Measurements from ENCODE around the gene CALML5. TPM values are rescaled to one million over a fixed set of nuclear protein-coding genes. Genes with fewer than 3 reads are reported as not detected.
A peak's percentile ranks its signal among the peaks of the same experiment; 100 is the strongest.

CALML5 gene
- total RNA-seq, 1 donor from 2014 or later = 16.6 TPM

DNA sequence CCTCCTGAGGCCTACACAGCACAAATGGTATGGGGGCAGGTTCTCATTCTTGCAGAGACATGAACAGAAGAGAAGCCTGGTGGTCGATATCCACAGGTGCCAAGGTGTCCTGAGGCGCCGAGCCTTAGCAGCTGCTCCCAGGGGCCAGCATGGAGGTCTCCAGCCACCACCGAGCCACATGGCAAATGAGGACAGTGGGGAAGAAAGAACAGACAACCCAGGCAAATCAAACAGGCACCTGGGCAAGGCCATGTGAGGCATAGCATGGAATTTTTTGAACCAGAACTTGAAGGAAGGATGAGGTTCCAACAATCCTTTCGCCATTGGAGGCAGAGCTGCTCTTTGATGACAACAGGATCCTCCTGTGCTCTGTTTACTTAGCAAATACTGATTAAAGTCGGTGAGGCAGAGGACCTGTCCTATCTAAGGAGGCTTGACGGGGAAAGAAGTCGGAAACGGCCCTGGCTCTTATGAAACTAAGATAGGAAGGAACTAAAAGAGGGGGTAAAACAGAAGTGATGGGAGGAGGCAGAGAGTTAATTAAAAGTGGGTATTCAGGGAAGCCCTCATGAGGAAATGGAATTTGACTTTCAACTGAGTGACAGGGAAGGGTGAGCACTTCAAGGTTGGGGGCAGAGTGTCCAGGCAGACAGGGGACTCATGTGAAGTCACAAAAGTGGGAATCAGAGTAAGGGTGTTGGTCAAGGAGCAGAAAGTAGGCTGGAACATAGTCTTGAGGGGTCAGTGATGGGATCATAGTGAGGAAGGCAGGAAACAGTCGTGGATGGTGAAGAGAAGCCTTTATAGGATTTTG lies 16.8 kb upstream of the CALML5 start:
- ATAC-seq = no peak

DNA sequence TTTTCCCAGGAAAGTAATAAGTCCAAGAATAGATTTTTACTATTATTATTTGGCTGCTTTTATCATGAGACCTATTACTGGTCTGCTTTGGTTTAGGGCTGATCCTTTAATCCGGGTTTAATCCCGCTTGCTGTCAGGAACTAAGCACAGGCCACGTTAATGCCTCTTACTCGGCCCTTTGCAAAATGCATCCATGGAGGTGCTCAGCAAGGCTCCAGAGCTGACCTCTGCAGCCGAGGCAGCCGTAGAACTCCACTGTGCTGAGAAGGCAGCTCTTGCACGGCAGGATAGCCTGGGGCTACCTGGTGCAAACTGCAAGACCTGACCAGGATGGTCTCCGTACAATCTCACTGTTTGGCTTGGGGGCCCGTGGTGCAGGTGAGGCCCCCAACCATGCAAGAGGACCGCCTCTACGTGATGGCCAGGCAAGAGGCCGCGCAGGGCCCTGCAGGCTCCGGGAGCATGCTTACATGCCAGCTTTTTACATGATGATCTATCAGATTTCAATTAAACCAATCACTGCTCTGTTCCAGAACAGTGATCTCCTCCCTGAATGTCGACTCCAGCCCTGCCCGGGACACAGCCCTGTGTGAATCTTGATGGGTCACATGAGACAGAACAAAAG lies 15.0 kb upstream of the CALML5 start:
- ATAC-seq = peak; percentile 6

DNA sequence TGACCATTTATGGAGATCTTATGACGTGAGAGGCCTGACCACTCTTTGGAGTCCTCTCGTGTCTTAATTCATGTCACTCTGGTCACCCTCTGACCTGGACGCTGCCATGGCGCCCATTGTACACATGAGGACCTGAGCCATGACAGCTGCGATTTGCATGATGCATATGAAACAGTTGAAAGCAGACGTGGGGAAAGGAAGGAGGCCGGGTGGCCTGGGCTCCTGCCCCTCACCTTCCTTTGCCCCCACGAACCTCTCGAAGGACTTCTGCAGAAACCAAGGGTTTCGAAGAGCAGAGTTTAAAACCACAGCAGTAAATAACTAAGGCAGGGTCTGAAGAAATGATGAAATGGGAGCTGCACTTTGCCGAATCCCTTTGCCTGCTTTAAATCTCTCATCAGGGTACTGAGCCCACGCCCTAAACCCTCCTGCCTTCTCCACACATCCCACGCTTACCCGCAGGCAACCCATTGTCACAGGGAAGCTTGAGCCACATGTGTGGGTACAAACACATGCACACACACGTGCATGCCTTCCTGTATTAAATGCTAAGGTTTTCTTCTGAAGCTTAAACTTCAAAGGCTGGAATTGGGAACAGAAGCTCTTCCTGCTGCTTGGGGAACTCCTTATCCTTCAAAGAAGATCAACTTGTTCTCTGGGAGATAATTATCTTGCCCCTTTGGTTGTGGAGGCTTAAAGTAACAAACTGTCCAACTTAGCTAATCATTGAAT lies 13.7 kb upstream of the CALML5 start:
- no peak for ATAC-seq

GRCh38 chr10:5512331-5512730 lies 13.0 kb upstream of the CALML5 start:
- ATAC-seq = no peak

GRCh38 chr10:5511885-5512280 lies 12.5 kb upstream of the CALML5 start:
- no peak for ATAC-seq

DNA sequence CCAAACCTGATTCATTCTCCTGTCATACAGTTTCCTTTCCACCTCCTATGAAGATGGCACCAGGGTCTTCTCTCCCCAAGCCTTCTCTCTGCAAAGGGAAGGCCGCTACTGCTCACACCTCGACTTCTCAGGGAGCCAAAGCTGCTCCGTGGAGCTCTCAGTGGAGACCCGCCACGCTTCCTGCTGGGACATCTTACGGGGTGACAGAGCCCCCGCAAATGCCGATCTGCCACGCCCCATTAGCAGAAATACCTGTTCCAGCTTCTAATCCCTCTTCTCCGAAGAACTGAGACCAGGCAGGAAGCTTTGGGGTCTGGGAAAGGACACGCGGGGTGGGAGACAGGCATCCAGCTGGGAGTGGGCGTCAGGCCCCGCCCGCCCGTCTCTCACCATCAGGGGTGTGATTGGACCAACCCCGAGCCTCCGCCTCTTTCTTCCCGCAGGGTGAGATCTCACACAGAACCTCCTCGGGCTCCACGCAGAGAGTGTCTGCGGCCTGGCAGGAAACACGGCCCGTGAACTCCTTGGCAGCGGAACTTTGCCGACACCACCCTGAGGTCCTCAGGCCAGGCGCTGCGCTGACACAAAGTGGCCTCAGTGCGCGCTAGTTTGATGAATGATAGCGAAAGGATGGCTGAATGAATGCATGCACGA lies 12.0 kb upstream of the CALML5 start:
- ATAC-seq = no peak

DNA sequence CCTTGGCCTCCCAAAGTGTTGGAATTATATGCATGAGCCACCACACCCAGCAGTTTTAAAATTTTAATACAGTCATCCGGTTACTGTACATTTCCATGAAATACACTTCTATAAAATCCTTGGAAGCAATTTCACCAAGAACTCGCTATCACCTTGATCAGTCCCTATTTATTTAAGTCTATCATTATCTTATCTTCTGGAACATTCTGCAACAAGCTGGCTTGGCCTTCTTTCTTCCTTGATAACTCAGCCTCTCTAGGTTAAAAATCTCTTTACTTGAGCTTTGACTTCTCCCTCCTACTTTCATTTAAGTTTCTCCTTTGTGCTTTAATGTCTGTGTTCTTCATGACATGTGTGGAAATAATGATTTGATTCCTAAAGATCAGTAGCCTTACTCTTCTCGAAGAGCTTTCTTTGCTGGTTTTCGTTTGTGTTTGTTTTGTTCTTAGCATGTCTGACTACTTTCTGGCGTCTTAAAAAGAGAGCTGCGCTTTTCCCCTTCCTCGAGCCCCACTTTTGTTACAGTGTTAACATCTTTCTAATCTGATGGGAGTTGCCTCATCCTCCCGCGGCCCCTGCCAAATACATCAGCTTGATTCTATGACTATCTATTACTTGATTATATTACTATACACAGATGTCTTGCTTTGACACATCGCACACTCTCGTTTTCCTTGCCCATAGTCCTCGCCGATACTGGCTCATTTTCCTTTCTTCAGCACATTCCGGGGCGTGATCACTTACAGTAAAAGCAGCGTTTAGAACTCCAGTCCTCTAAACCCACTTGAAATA lies 11.1 kb upstream of the CALML5 start:
- ATAC-seq = no peak

GRCh38 chr10:5509691-5510090 lies 10.3 kb upstream of the CALML5 start:
- no peak for ATAC-seq

GRCh38 chr10:5509236-5509635 lies 9.9 kb upstream of the CALML5 start:
- peak; percentile 53 for ATAC-seq

DNA sequence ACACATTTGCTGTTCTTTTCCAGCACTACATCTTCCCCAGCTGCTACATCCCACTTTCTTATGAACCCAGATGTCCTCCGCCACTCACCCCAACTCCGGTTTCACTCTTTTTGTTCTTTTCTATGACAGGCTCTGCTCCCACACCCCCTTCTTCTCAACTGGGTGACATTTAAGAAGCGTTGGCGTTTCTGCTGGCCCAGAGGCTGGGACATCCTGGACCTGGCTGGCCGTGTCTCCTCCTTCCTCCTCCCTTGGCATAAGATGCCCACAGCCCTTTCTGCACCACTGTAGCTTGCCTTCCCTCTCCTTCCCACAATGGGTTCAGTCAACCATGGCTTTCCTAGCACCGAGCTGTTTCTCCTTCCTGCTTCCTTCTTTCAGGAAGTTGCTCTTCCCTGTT lies 9.4 kb upstream of the CALML5 start:
- no peak for ATAC-seq

GRCh38 chr10:5508161-5508604 lies 8.8 kb upstream of the CALML5 start:
- ATAC-seq = no peak

DNA sequence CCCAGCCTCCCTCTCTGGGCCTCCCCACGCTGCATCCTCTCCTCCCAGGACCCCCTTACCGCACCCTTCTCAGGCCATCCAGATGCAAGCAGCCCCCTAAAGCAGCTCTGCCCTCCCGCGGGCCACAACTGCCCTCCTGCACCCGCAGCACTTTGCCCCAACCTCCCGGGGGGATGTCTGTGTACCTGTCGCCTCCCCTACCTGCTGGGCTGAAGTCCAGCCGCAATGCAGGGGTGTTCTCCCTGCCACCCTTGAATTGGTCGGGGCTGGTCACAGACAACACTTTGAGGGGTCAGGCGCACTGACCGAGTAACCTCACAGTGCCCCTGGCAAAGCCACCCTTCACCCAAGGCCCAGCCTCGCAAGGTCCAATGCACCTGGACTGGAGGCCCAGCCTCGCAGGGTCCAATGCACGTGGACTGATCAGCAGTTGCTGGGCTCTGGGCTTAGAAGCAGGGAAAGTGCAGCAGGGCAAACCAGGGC lies 8.3 kb upstream of the CALML5 start:
- ATAC-seq = no peak

DNA sequence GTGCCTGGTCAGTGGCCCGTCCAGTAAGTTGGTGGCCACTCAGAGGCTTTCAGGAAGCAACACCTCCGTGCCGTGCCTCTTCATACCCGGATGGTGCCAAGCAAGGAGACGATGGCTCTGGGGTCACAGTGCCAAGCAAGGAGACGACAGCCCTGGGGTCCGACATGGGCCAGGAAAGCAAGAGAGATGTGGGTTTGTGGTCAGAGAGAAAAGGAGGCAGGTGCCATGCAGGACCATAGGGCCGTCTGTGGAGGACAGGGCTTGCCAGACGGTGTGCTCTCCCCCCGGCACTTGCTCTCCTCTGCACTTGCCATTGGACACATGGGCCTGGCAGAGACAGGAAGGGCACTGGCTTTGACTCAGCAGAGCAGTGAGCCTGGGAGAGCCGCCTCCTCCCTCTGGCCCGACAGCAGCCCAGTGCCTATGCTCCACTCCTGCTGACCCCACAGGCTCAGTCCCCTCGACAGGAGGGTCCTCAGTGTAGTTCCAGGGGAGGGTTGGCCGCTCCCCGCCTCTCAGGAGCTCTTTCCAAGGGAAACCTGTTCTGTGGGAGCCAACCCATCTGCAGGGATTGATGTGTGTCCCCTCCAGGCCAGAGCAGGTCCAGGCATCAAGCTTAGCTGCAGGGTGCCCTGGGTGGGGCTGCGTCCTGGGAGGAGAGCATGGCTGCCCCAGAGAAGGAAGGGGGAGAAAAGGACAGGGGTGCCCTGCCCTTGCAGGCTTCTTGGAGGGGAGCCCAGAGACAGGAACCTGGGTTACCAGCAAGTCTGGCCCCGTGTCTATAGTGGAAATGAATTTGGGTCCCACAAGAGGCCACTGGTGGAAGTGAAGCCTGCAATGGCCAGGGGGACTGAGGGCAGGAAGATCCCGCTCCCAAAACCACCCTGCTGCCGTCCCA lies 7.6 kb upstream of the CALML5 start:
- peak; percentile 61 for ATAC-seq

DNA sequence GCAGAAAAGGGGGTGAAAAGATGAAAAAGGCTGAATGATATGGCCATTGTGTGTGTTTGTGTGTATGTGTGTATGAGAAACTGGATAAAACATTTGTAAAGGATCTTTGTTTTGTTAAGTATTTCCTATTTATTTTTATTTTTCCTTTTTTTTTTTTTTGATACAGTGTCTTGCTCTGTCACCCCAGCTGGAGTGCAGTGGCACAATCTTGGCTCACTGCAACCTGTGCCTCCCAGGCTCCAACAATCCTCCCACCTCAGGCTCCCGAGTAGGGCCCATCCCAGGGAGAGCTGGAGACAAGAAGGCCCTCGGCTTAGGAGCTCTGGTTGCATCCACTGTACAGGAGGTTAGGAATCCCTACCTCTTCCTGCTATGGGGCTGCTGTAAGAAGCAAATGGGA lies 6.9 kb upstream of the CALML5 start:
- peak; percentile 8 for ATAC-seq

DNA sequence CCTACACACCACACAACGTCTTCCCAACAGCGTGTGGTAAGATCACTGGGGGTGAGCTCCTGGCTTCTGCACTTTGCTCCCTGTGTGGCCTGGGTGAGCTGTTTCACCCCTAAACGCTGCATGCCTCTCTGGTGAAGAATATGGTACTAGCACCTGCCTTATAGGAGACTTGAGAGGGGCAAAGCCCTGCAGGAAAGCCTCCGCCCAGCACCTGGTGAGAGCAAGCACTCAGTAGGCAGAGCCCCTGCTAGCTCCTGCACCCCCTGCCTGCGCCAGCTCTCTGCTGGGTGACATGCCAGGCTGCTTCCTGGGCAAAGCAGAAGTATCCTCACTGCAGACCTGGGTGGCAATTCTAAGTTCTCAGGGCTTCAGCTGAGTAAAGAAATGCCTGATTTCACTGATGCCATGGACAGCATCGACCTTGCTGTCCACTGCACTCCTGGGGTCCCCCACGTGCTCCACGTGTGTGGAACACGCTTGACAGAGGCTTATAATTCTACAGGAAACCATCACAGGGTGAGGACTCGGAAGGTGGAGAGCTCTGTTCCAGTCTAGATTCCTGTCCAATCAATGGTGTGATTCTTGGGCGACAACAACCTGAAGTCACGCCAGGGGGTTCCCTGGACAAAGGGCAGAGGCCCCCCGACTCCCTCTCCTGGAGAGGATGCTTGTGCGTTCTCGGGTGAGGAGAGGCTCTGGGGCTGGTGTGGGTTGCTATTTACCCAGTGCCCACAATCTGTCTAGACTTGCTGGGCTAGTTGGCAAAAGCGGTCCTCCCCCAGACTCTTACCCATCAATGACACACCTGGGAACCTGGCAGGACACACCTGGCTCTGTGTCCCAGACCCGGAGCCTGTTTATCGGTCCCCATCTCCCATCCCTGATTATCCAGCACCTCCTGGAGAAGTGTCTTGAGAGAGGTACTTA lies 5.0 kb upstream of the CALML5 start:
- ATAC-seq = peak; percentile 3

- peak; percentile 79 for ATAC-seq
These were observed 4.1 kb upstream of the CALML5 start for GRCh38 chr10:5503477-5503835.

GRCh38 chr10:5502571-5503476 lies 3.5 kb upstream of the CALML5 start:
- ATAC-seq = no peak

DNA sequence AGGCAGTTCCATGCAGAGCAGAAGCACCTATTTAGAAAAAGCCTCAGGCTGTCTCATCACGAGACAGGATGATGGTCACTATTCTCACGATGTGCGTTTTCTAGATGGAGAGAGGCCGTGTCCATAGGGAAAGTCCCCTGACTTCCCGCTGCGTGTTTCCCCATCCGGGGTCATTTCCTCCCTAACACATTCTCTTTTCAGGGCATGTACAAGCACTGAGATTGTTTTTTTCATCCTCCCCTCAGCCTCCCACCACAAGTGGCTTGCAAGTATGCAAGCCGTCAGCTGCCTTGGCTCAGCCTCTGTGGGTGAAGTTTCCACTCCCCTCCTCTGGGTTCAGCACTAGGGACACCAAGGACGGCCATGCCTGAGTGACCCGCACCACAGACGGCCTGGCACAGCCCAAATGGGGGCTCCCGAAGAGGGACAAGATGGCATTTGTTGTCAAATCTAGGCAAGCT lies 2.7 kb upstream of the CALML5 start:
- no peak for ATAC-seq

GRCh38 chr10:5500910-5501309 lies 1.5 kb upstream of the CALML5 start:
- ATAC-seq = no peak
